ENCODE measurements around the gene NEDD9.

NEDD9 gene

DNA sequence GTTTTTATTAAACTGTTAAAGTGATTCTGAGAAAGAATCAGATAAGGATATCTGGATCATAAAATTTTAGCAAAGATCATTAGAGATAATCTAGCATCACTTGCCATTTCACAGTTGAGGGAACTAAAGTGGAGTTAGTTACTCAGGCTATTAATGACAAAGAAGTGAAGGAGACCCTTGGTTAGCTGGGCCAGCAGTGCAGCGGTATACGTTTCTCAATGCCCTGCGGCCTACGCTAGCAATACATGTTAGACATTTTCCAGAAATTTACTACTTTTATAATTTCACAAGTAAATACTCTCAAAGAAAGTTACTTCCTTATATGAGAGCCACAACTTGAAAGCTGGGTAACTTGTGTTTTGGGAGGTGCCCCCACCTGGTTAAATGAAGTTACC lies 28.5 kb downstream of the NEDD9 start:
- TF ChIP-seq EZH2 (optimal IDR thresholded peaks at IDR 0.05; ENCODE audit: low read depth, low read length): no peak
- no peak for TF ChIP-seq EZH2phosphoT487 (IDR thresholded peaks at IDR 0.05; ENCODE audit: low read length)
- TF ChIP-seq, protein P1, sequence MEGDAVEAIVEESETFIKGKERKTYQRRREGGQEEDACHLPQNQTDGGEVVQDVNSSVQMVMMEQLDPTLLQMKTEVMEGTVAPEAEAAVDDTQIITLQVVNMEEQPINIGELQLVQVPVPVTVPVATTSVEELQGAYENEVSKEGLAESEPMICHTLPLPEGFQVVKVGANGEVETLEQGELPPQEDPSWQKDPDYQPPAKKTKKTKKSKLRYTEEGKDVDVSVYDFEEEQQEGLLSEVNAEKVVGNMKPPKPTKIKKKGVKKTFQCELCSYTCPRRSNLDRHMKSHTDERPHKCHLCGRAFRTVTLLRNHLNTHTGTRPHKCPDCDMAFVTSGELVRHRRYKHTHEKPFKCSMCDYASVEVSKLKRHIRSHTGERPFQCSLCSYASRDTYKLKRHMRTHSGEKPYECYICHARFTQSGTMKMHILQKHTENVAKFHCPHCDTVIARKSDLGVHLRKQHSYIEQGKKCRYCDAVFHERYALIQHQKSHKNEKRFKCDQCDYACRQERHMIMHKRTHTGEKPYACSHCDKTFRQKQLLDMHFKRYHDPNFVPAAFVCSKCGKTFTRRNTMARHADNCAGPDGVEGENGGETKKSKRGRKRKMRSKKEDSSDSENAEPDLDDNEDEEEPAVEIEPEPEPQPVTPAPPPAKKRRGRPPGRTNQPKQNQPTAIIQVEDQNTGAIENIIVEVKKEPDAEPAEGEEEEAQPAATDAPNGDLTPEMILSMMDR (IDR thresholded peaks at IDR 0.05; ENCODE audit: low read length): no peak
- Histone ChIP-seq H3K36me3 (replicated peaks; ENCODE audit: insufficient read depth, low read length) (no peaks in the 10 kb centered on the region), H3K27me3 (replicated peaks; ENCODE audit: insufficient read depth, low read length) (no peaks in the 10 kb centered on the region), H3K4me3 (ENCODE audit: low read length) (no peak overlapping the region), H3K27ac (ENCODE audit: low read length) (no peak overlapping the region), H3K79me2 (ENCODE audit: low read length) (no peaks in the 10 kb centered on the region), H3K9ac (ENCODE audit: low read length) (no peak overlapping the region), H3K9me3 (replicated peaks; ENCODE audit: insufficient read depth, low read length) (no peaks in the 10 kb centered on the region), H3F3A (ENCODE audit: insufficient read depth, low read length) (peaks cover 5% of the 10 kb centered on the region), H4K20me1 (ENCODE audit: insufficient read depth, low read length) (no peaks in the 10 kb centered on the region), H3K4me1 (ENCODE audit: low read length) (peaks cover 8% of the 10 kb centered on the region; the same call in 1 of the 2 replicates), H3K4me2 (ENCODE audit: low read depth, low read length) (no peak overlapping the region), H3K9me2 (replicated peaks; ENCODE audit: insufficient read depth, low read length) (no peaks in the 10 kb centered on the region), H2AFZ (ENCODE audit: low read length) (no peak overlapping the region)
- no peak for DNase-seq

DNA sequence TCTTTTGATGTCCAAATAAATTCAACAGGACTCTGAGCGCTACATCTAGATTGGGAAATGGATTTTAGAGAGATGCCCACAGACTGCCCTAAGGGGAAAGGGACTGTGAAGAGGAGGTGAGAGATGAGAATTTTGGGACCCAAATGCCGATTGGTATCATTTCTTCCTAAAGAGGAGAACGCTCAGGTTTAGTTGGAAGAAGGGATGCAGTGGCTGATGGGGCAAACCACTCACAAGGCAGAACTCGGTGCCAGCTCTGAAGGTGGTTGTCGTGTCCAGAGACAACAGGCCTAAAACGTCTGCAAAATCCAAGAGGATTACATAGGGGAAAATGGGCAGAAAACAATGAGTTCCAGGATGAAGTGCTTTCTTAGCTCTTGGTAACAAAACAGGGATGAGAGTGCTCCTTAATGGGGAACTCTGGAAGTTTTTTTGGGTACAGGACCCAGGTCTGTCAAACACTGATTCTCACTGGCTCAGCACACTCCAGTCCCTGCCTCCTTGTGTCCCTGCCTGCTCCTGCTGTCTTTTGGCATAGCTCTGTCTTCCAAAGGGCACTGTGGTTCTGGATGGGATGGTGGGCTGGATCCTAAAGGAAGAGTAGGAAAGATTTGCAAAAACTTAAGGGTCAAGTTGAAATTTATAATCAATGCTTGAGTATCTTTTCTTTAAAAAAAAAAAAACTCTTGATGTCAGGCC lies 29.0 kb downstream of the NEDD9 start:
- Histone ChIP-seq H3K79me2 (ENCODE audit: low read length) (no peaks in the 10 kb centered on the region), H3K9me2 (replicated peaks; ENCODE audit: insufficient read depth, low read length) (no peaks in the 10 kb centered on the region), H3K9ac (ENCODE audit: low read length) (no peak overlapping the region), H3K4me2 (ENCODE audit: low read depth, low read length) (no peak overlapping the region), H3K4me3 (ENCODE audit: low read length) (no peak overlapping the region), H4K20me1 (ENCODE audit: insufficient read depth, low read length) (no peaks in the 10 kb centered on the region), H3K36me3 (replicated peaks; ENCODE audit: insufficient read depth, low read length) (no peaks in the 10 kb centered on the region), H3K4me1 (ENCODE audit: low read length) (peaks cover 11% of the 10 kb centered on the region), H3K27me3 (replicated peaks; ENCODE audit: insufficient read depth, low read length) (no peaks in the 10 kb centered on the region), H2AFZ (ENCODE audit: low read length) (no peak overlapping the region), H3K27ac (ENCODE audit: low read length) (no peak overlapping the region), H3K9me3 (replicated peaks; ENCODE audit: insufficient read depth, low read length) (no peaks in the 10 kb centered on the region), H3F3A (ENCODE audit: insufficient read depth, low read length) (peaks cover 10% of the 10 kb centered on the region)
- TF ChIP-seq EZH2phosphoT487 (IDR thresholded peaks at IDR 0.05; ENCODE audit: low read length) (no peak), EZH2 (optimal IDR thresholded peaks at IDR 0.05; ENCODE audit: low read depth, low read length) (no peak)
- TF ChIP-seq, protein P1 (IDR thresholded peaks at IDR 0.05; ENCODE audit: low read length): no peak
- DNase-seq: no peak

DNA sequence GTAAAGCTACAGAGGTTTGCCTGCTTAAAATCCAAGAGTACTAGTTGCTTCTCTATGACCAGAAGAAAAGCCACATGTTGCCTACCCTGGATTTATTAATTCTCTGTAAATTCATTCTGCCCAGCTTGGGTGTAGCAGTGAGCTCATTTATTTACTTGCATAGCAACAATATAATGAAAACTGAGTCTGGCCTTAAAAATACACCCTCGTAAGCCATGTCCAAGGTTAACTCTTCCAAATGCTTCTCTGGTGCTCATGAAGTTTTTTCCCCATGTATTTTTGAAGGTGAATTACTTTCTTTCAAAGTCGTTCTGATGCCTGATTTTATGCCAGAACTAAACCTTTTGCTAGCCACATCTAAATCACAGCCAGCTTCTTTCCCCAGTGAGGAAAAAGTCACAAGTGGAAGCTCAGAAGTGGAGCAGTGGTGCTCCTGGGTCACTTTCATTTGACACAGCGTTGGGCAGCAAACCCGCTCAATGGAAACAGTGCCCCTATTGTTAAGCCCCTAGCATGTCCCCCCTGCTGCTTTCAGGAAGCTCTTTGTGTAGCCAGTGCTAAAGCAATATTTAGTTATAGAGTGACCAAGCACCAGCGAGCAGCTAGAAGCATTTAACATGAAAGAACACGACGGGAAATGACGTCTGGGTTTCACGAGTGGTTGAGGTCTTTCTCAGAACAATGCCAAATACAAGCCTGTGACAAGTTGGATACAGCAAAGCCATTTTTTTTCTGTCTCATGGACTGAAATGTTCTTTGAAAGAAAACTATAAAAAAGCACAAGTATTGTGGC lies 29.8 kb downstream of the NEDD9 start:
- H3K79me2 ChIP-seq (ENCODE audit: low read length): no peaks in the 10 kb centered on the region; the same call in 1 of the 2 replicates

More for the DNA sequence above, 29.8 kb downstream of the NEDD9 start:
- H3K4me1 ChIP-seq (ENCODE audit: low read length): peaks cover 15% of the 10 kb centered on the region
- no peaks in the 10 kb centered on the region for H3K9me3 ChIP-seq (replicated peaks; ENCODE audit: insufficient read depth, low read length)
- H3K4me3 ChIP-seq (ENCODE audit: low read length): no peak overlapping the region
- no peaks in the 10 kb centered on the region for H3K36me3 ChIP-seq (replicated peaks; ENCODE audit: insufficient read depth, low read length)
- H3K4me2 ChIP-seq (ENCODE audit: low read depth, low read length): no peak overlapping the region
- no peaks in the 10 kb centered on the region for H3K27me3 ChIP-seq (replicated peaks; ENCODE audit: insufficient read depth, low read length)
- peaks cover 11% of the 10 kb centered on the region for H3F3A ChIP-seq (ENCODE audit: insufficient read depth, low read length)
- H2AFZ ChIP-seq (ENCODE audit: low read length): no peak overlapping the region
- no peaks in the 10 kb centered on the region for H3K9me2 ChIP-seq (replicated peaks; ENCODE audit: insufficient read depth, low read length)
- H3K9ac ChIP-seq (ENCODE audit: low read length): no peak overlapping the region
- no peak for TF ChIP-seq EZH2 (optimal IDR thresholded peaks at IDR 0.05; ENCODE audit: low read depth, low read length)
- TF ChIP-seq EZH2phosphoT487 (IDR thresholded peaks at IDR 0.05; ENCODE audit: low read length): no peak
- TF ChIP-seq, protein P1 (IDR thresholded peaks at IDR 0.05; ENCODE audit: low read length): no peak
- DNase-seq: no peak
- H4K20me1 ChIP-seq (ENCODE audit: insufficient read depth, low read length): no peaks in the 10 kb centered on the region
- H3K27ac ChIP-seq (ENCODE audit: low read length): no peak overlapping the region

Measured in MM.1S (cell line).